Measurements from ENCODE around the gene KIRREL3.

KIRREL3 gene

GRCh38 chr11:126871792-126872191 is 128.8 kb downstream of the KIRREL3 start:
- in situ Hi-C loops (cut with MboI; ENCODE audit: low pct_unique_long_range_greater_than_20kb, low sequenced_read_pairs, unreplicated experiment) = no loop called here
- TF ChIP-seq CTCF (IDR thresholded peaks at IDR 0.05; ENCODE audit: extremely low read depth, insufficient read depth, missing control alignments) = no peak
- no peak for DNase-seq (ENCODE audit: low spot score)

- TF ChIP-seq CTCF (IDR thresholded peaks at IDR 0.05; ENCODE audit: extremely low read depth, insufficient read depth, missing control alignments) = no peak
- in situ Hi-C loops (cut with MboI; ENCODE audit: low pct_unique_long_range_greater_than_20kb, low sequenced_read_pairs, unreplicated experiment) = no loop called here
These were observed 130.5 kb downstream of the KIRREL3 start for GRCh38 chr11:126870021-126870420.

GRCh38 chr11:126868741-126869140 is 131.8 kb downstream of the KIRREL3 start:
- TF ChIP-seq CTCF (IDR thresholded peaks at IDR 0.05; ENCODE audit: extremely low read depth, insufficient read depth, missing control alignments) = no peak
- no peak for DNase-seq (ENCODE audit: low spot score)
- in situ Hi-C loops (cut with MboI; ENCODE audit: low pct_unique_long_range_greater_than_20kb, low sequenced_read_pairs, unreplicated experiment) = no loop called here

More at GRCh38 chr11:126870021-126870420, 130.5 kb downstream of the KIRREL3 start:
- no peak for DNase-seq (ENCODE audit: low spot score)

GRCh38 chr11:126864934-126865333 is 135.6 kb downstream of the KIRREL3 start:
- no peak for DNase-seq (ENCODE audit: low spot score)
- TF ChIP-seq CTCF (IDR thresholded peaks at IDR 0.05; ENCODE audit: extremely low read depth, insufficient read depth, missing control alignments) = no peak
- in situ Hi-C loops (cut with MboI; ENCODE audit: low pct_unique_long_range_greater_than_20kb, low sequenced_read_pairs, unreplicated experiment) = no loop called here

- no peak for TF ChIP-seq CTCF (IDR thresholded peaks at IDR 0.05; ENCODE audit: extremely low read depth, insufficient read depth, missing control alignments)
- in situ Hi-C loops (cut with MboI; ENCODE audit: low pct_unique_long_range_greater_than_20kb, low sequenced_read_pairs, unreplicated experiment) = no loop called here
- no peak for DNase-seq (ENCODE audit: low spot score)
These were observed 137.1 kb downstream of the KIRREL3 start for GRCh38 chr11:126863294-126863997.

- no peak for DNase-seq (ENCODE audit: low spot score)
- in situ Hi-C loops (cut with MboI; ENCODE audit: low pct_unique_long_range_greater_than_20kb, low sequenced_read_pairs, unreplicated experiment) = no loop called here
These were observed 137.8 kb downstream of the KIRREL3 start for GRCh38 chr11:126862664-126863243.

More at GRCh38 chr11:126862664-126863243, 137.8 kb downstream of the KIRREL3 start:
- TF ChIP-seq CTCF (IDR thresholded peaks at IDR 0.05; ENCODE audit: extremely low read depth, insufficient read depth, missing control alignments) = no peak

All from GM13977 (cell line).